K562 (cell line): Measurements from ENCODE around the gene AGXT. TPM values are rescaled to one million over a fixed set of nuclear protein-coding genes. Genes with fewer than 3 reads are reported as not detected.

Experiments
- ATAC-seq: fragments of 200-7000 bp; cut with Tn5 transposase; 3 replicates; pipeline ENCODE4 v1.9.1; 2020; ENCODE audit warnings: moderate library complexity
- BruUV-seq: library from RNA; stranded (reverse); fragments of 400-500 nt; replicated peaks from 2 replicates; lab custom pipeline; 2021; lab: Mats Ljungman, UMichigan
- CTCF ChIA-PET: fragments of 300-600 bp; formaldehyde crosslinking; extraction: SDS; loops from one replicate; lab custom pipeline; 2021; ENCODE audit warnings: low intra/inter-chr PET ratio; lab: Yijun Ruan, JAX
- POLR2A ChIA-PET: fragments of 300-600, 350-650 bp; sonication (Branson Sonifier 250); formaldehyde crosslinking; extraction: SDS; loops from one replicate; lab custom pipeline; 2021; ENCODE audit warnings: antibody characterized with exemption, inconsistent platforms; lab: Yijun Ruan, JAX
- DNase-seq, 4 experiments: peaks; one replicate each; pipeline versions ENCODE4 v3.0.0 to v3.0.0-alpha.2; 2011 to 2018; ENCODE audit warnings: low spot score in 3 of 4, mixed read lengths in 3 of 4; ENCODE audit errors: extremely low read depth in 1 of 4
- FAIRE-seq: peaks from 2 replicates; lab custom pipeline; 2011; peaks lifted over from hg19 to GRCh38; lab: Jason Lieb, UNC
- H2AFZ ChIP-seq: 2 replicates; pipeline ENCODE4 v1.6.0; 2011; ENCODE audit warnings: low read depth, low read length, control low read depth, inconsistent platforms
- H3K27ac ChIP-seq: fragments of 200-600 bp; 3 replicates; pipeline ENCODE4 v1.8.0; 2011; ENCODE audit warnings: low read depth, mild to moderate bottlenecking, control low read depth, inconsistent platforms, low read length, moderate library complexity, mixed read lengths; ENCODE audit errors: extremely low read depth
- H3K27me3 ChIP-seq, 2 experiments: fragments of 300-600 bp in 1 of 2; 2 replicates in 1 of 2; 3 replicates in 1 of 2; pipeline versions ENCODE4 v1.6.0 to v1.8.0; 2011; ENCODE audit warnings: inconsistent platforms in 2 of 2, low read length in 2 of 2, mild to moderate bottlenecking in 1 of 2, mixed read lengths in 1 of 2, moderate library complexity in 1 of 2; ENCODE audit not compliant: control insufficient read depth in 2 of 2, insufficient read depth in 2 of 2
- H3K36me3 ChIP-seq: fragments of 300-600 bp; 3 replicates; pipeline ENCODE4 v1.8.0; 2011; ENCODE audit warnings: mild to moderate bottlenecking, low read length, inconsistent platforms; ENCODE audit not compliant: control insufficient read depth, insufficient read depth
- H3K4me1 ChIP-seq, 2 experiments: fragments of 200-600 bp in 1 of 2; replicated peaks in 1 of 2; 2 replicates in 1 of 2; 3 replicates in 1 of 2; pipeline versions ENCODE4 v1.5.1 to v1.8.0; 2011; ENCODE audit warnings: inconsistent platforms in 2 of 2, low read length in 2 of 2, mild to moderate bottlenecking in 1 of 2, mixed read lengths in 1 of 2, moderate library complexity in 1 of 2; ENCODE audit not compliant: control insufficient read depth in 2 of 2, insufficient read depth in 2 of 2
- H3K4me2 ChIP-seq: 2 replicates; pipeline ENCODE4 v1.6.1; 2011; ENCODE audit warnings: low read length, control low read depth, inconsistent platforms, mixed read lengths; ENCODE audit not compliant: insufficient read depth
- H3K4me3 ChIP-seq: fragments of 200-600 bp; sonication (generic), shearing (Covaris generic); 2 replicates; pipeline ENCODE4 v1.5.1; 2016; ENCODE audit warnings: control low read depth, inconsistent platforms
- H3K79me2 ChIP-seq: fragments of 200-600 bp; 3 replicates; pipeline ENCODE4 v1.8.0; 2011; ENCODE audit warnings: low read length, inconsistent platforms; ENCODE audit not compliant: control insufficient read depth, insufficient read depth
- H3K9ac ChIP-seq, 2 experiments: 2 replicates each; pipeline versions ENCODE4 v1.6.0 to v1.6.1; 2011; ENCODE audit warnings: low read depth in 2 of 2, low read length in 2 of 2, control low read depth in 1 of 2, inconsistent platforms in 1 of 2, mild to moderate bottlenecking in 1 of 2, mixed read lengths in 1 of 2; ENCODE audit not compliant: insufficient read depth in 1 of 2
- H3K9me1 ChIP-seq: one replicate; pipeline ENCODE4 v1.6.0; 2011; ENCODE audit warnings: inconsistent platforms, mild to moderate bottlenecking, low read length, moderate library complexity; ENCODE audit not compliant: control insufficient read depth, insufficient read depth
- H3K9me3 ChIP-seq: replicated peaks from 2 replicates; pipeline ENCODE4 v1.5.1; 2011; ENCODE audit warnings: low read depth, low read length, inconsistent platforms; ENCODE audit not compliant: control insufficient read depth, insufficient read depth
- H4K20me1 ChIP-seq: replicated peaks from 2 replicates; pipeline ENCODE4 v1.6.1; 2011; ENCODE audit warnings: low read length, inconsistent platforms, mixed read lengths; ENCODE audit not compliant: control insufficient read depth, insufficient read depth
- CBFA2T3 ChIP-seq: fragments of 450-650 bp; IDR thresholded peaks from 2 replicates; pipeline ENCODE4 v1.6.1; 2017
- MECOM ChIP-seq: fragments of 250-450 bp; sonication (Bioruptor Pico); IDR thresholded peaks from 2 replicates; pipeline ENCODE4 v1.8.0; 2022; ENCODE audit warnings: inconsistent platforms
- NCOA1 ChIP-seq: fragments of 450-650 bp; IDR thresholded peaks from 2 replicates; pipeline ENCODE4 v1.6.1; 2016; ENCODE audit warnings: low read depth
- PHF20 ChIP-seq: fragments of 450-650 bp; IDR thresholded peaks from 2 replicates; pipeline ENCODE4 v1.6.1; 2018; ENCODE audit not compliant: partially characterized antibody
- POLR3A ChIP-seq: IDR thresholded peaks from 2 replicates; pipeline ENCODE4 v1.6.1; 2011; ENCODE audit warnings: borderline replicate concordance, mild to moderate bottlenecking, moderate library complexity; ENCODE audit not compliant: insufficient read length, insufficient read depth; ENCODE audit errors: extremely low read depth
- RBM22 ChIP-seq: fragments of 200-400 bp; formaldehyde crosslinking; IDR thresholded peaks from 2 replicates; pipeline ENCODE4 v1.6.1; 2018; ENCODE audit warnings: low read length, low read depth; ENCODE audit not compliant: poor library complexity, severe bottlenecking
- SP1 ChIP-seq: sonication (generic); formaldehyde crosslinking; IDR thresholded peaks from 2 replicates; pipeline ENCODE4 v1.8.1; 2022; ENCODE audit warnings: mild to moderate bottlenecking, missing genetic modification reagents
- SPI1 ChIP-seq: IDR thresholded peaks from 2 replicates; pipeline ENCODE4 v1.6.1; 2011; ENCODE audit warnings: low read depth, low read length, control low read depth, borderline replicate concordance
- ZNF23 ChIP-seq: fragments of 250-450 bp; sonication (Bioruptor Pico); IDR thresholded peaks from 2 replicates; pipeline ENCODE4 v1.4.0; 2020; ENCODE audit warnings: mild to moderate bottlenecking
- ZNF274 ChIP-seq: IDR thresholded peaks from 2 replicates; pipeline ENCODE4 v1.6.1; 2011; ENCODE audit warnings: low read depth, mild to moderate bottlenecking, low read length, moderate library complexity, borderline replicate concordance
- ZNF695 ChIP-seq: fragments of 450-650 bp; formaldehyde crosslinking; IDR thresholded peaks from 2 replicates; pipeline ENCODE4 v1.4.0; 2020; ENCODE audit warnings: mild to moderate bottlenecking, moderate library complexity
- WGBS: fragments of 100-300 bp; shearing (Covaris generic); methylation state at CpG from one replicate; pipeline ENCODE4 v1.1.6; 2016; ENCODE audit warnings: low coverage, mixed read lengths; ENCODE audit not compliant: insufficient coverage; ENCODE audit errors: missing lambda C conversion rate; 5-methylcytosine and 5-hydroxymethylcytosine counted together
- in situ Hi-C: fragments of 300-500 bp; cut with MboI; formaldehyde crosslinking; loops from 4 replicates; pipeline ENCODE4 v1.15.0; 2018; ENCODE audit warnings: inconsistent platforms, mixed read lengths
- intact Hi-C: fragments of 100-400 bp; cut with micrococcal nuclease; formaldehyde crosslinking; loops from 2 replicates; pipeline ENCODE4 v1.14.2; 2022
- polyA plus RNA-seq, 8 experiments: library from polyadenylated mRNA; depleted of rRNA in 4 of 8; stranded (reverse) in 5 of 8; unstranded in 3 of 8; fragments of >200 nt; fragmentation: Nextera tagmentation in 2 of 8; fragmentation: Illumina TruSeq in 1 of 8; extraction: Ambion mirVana in 2 of 8; extraction: Trizol in 1 of 8; gene quantifications; 2 replicates each; pipeline versions ENCODE4 v1.2.1 to v1.2.3, GENCODE V29; 2011 to 2014; ENCODE audit warnings: inconsistent platforms in 1 of 8, missing spikeins in 1 of 8
- total RNA-seq, 7 experiments: library from RNA; depleted of rRNA in 6 of 7; stranded (reverse); fragments of >200 nt in 6 of 7; fragmentation: Illumina TruSeq in 2 of 7; extraction: Trizol in 2 of 7; gene quantifications; 2 replicates each; pipeline versions ENCODE4 v1.2.1 to v1.2.3, GENCODE V29; 2011 to 2021; ENCODE audit warnings: low replicate concordance in 1 of 7
- TF ChIP-seq, protein P1 (sequence below): sonication (generic); formaldehyde crosslinking; IDR thresholded peaks from 2 replicates; pipeline ENCODE4 v1.8.1; 2023; ENCODE audit warnings: mild to moderate bottlenecking, missing genetic modification reagents
- TF ChIP-seq, protein P2 (sequence below): fragments of 200-400 bp; formaldehyde crosslinking; IDR thresholded peaks from 2 replicates; pipeline ENCODE4 v1.6.1; 2017; ENCODE audit warnings: mild to moderate bottlenecking, low read depth, low read length, moderate library complexity

AGXT gene
- total and polyA plus RNA-seq, 9 of the 15 experiments (the other 6 are each of a cell fraction or from before 2014, with no cell fraction given) = 0.18 TPM; not detected in 8

DNA sequence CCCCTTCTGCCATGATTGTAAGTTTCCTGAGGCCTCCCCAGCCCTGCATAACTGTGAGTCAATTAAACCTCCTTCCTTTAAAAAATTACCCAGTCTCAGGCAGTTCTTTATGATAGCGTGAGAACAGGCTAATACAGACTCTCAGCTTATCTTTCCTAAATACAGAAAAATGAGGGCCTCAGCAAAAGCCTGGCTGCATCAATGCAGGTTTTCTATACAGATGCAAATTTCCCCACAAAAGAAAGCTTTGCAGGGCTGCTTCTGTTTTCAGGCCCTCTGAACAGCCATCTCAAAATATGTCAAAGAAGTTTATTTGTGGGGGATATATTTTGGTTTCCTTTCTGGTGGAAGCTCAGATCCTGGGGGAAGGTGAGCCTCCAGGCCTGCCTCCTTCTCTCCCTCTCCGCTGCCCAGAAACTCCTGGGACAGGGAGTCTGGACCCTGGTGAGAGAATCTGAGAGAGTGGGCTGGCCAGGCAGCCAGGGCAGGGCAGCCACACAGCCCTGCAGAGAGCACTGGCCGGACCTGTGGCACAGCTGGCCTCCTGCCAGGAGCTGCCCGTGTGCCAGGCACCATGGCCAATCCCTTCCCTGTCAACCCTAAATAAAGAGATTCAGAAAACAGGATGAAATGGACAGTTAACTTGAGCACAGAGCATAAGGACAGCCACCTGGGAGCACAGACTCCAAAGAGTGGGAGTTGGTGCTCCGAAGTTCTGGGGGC lies 21.6 kb upstream of the AGXT start:
- in situ Hi-C loops = no loop called here
- CTCF ChIA-PET = no interaction called here
- Histone ChIP-seq H3K9me1 (no peaks in the 10 kb centered on the region), H3K4me3 (no peak overlapping the region), H3K27me3 (no peaks in the 10 kb centered on the region), H3K9me3 (no peaks in the 10 kb centered on the region), H3K27ac (no peak overlapping the region), H2AFZ (no peak overlapping the region), H3K9ac (no peak overlapping the region), H3K4me2 (no peak overlapping the region), H4K20me1 (no peaks in the 10 kb centered on the region), H3K79me2 (no peaks in the 10 kb centered on the region), H3K36me3 (no peaks in the 10 kb centered on the region), H3K4me1 (peaks cover 0 to 9% of the 10 kb centered on the region in 2 experiments; a peak in 2 of 5 replicates)
- BruUV-seq = no TSS peak
- POLR2A ChIA-PET = interaction anchor here (0.7 kb wide), 1 partner anchor 926 kb away, joined by 3 read pairs; no protein-coding TSS in a partner anchor
- WGBS = 4% methylated on average over 4 of the region's 5 CpGs
- intact Hi-C loops = no loop called here
- DNase-seq (no peak), ATAC-seq (no peak), FAIRE-seq (no peak)
- no peak for TF ChIP-seq SP1 (CRISPR knock-in tag)
- TF ChIP-seq ZNF23 (CRISPR knock-in tag) = no peak
- TF ChIP-seq NCOA1 = no peak
- no peak for TF ChIP-seq RBM22
- no peak for TF ChIP-seq PHF20
- TF ChIP-seq SPI1 = no peak
- TF ChIP-seq, protein P1, sequence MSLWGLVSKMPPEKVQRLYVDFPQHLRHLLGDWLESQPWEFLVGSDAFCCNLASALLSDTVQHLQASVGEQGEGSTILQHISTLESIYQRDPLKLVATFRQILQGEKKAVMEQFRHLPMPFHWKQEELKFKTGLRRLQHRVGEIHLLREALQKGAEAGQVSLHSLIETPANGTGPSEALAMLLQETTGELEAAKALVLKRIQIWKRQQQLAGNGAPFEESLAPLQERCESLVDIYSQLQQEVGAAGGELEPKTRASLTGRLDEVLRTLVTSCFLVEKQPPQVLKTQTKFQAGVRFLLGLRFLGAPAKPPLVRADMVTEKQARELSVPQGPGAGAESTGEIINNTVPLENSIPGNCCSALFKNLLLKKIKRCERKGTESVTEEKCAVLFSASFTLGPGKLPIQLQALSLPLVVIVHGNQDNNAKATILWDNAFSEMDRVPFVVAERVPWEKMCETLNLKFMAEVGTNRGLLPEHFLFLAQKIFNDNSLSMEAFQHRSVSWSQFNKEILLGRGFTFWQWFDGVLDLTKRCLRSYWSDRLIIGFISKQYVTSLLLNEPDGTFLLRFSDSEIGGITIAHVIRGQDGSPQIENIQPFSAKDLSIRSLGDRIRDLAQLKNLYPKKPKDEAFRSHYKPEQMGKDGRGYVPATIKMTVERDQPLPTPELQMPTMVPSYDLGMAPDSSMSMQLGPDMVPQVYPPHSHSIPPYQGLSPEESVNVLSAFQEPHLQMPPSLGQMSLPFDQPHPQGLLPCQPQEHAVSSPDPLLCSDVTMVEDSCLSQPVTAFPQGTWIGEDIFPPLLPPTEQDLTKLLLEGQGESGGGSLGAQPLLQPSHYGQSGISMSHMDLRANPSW (CRISPR knock-in tag) = no peak
- TF ChIP-seq CBFA2T3 = no peak
- TF ChIP-seq POLR3A = no peak
- TF ChIP-seq MECOM (CRISPR knock-in tag) = no peak
- no peak for TF ChIP-seq ZNF695 (CRISPR knock-in tag)
- TF ChIP-seq ZNF274 = no peak
- TF ChIP-seq, protein P2, sequence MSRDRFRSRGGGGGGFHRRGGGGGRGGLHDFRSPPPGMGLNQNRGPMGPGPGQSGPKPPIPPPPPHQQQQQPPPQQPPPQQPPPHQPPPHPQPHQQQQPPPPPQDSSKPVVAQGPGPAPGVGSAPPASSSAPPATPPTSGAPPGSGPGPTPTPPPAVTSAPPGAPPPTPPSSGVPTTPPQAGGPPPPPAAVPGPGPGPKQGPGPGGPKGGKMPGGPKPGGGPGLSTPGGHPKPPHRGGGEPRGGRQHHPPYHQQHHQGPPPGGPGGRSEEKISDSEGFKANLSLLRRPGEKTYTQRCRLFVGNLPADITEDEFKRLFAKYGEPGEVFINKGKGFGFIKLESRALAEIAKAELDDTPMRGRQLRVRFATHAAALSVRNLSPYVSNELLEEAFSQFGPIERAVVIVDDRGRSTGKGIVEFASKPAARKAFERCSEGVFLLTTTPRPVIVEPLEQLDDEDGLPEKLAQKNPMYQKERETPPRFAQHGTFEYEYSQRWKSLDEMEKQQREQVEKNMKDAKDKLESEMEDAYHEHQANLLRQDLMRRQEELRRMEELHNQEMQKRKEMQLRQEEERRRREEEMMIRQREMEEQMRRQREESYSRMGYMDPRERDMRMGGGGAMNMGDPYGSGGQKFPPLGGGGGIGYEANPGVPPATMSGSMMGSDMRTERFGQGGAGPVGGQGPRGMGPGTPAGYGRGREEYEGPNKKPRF = no peak
